BE2C (cell line): ENCODE results near the gene OPCML.

Source experiments
- DNase-seq: peaks from one replicate; pipeline ENCODE4 v3.0.0-alpha.2; 2020
- H3K27me3 ChIP-seq: fragments of 250-450 bp; sonication (Bioruptor Pico); 2 replicates; pipeline ENCODE4 v1.5.1; 2020; ENCODE audit warnings: mild to moderate bottlenecking
- H3K36me3 ChIP-seq: fragments of 250-450 bp; sonication (Bioruptor Pico); 2 replicates; pipeline ENCODE4 v1.5.1; 2020; ENCODE audit warnings: mild to moderate bottlenecking
- H3K4me1 ChIP-seq: fragments of 250-450 bp; sonication (Bioruptor Pico); 2 replicates; pipeline ENCODE4 v1.5.1; 2020
- H3K4me3 ChIP-seq: 2 replicates; pipeline ENCODE4 v1.5.1; 2011; ENCODE audit warnings: low read depth, low read length
- H3K9me3 ChIP-seq: fragments of 250-450 bp; sonication (Bioruptor Pico); 2 replicates; pipeline ENCODE4 v1.5.1; 2020
- CTCF ChIP-seq: IDR thresholded peaks from 2 replicates; pipeline ENCODE4 v1.5.1; 2012; ENCODE audit warnings: mild to moderate bottlenecking, low read depth, low read length

OPCML gene

GRCh38 chr11:133115099-133115498 is 417.2 kb downstream of the OPCML start:
- no peaks in the 10 kb centered on the region for H3K27me3 ChIP-seq
- no peak for DNase-seq
- no peaks in the 10 kb centered on the region for H3K9me3 ChIP-seq
- no peaks in the 10 kb centered on the region for H3K36me3 ChIP-seq
- no peak overlapping the region for H3K4me3 ChIP-seq
- no peaks in the 10 kb centered on the region for H3K4me1 ChIP-seq
- TF ChIP-seq CTCF, result no peak

- Histone ChIP-seq H3K4me3 (no peak overlapping the region), H3K9me3 (no peaks in the 10 kb centered on the region), H3K4me1 (no peaks in the 10 kb centered on the region), H3K36me3 (no peaks in the 10 kb centered on the region), H3K27me3 (no peaks in the 10 kb centered on the region)
- no peak for TF ChIP-seq CTCF
- DNase-seq, result no peak
Observed at GRCh38 chr11:133107763-133108162, 424.5 kb downstream of the OPCML start.

GRCh38 chr11:133107136-133107535 is 425.2 kb downstream of the OPCML start:
- H3K36me3 ChIP-seq, result no peaks in the 10 kb centered on the region
- no peaks in the 10 kb centered on the region for H3K4me1 ChIP-seq
- H3K27me3 ChIP-seq, result no peaks in the 10 kb centered on the region
- TF ChIP-seq CTCF, result no peak
- H3K9me3 ChIP-seq, result no peaks in the 10 kb centered on the region
- no peak overlapping the region for H3K4me3 ChIP-seq
- no peak for DNase-seq

- no peaks in the 10 kb centered on the region for H3K9me3 ChIP-seq
- no peaks in the 10 kb centered on the region for H3K36me3 ChIP-seq
- no peak overlapping the region for H3K4me3 ChIP-seq
- H3K4me1 ChIP-seq, result no peaks in the 10 kb centered on the region
- no peak for TF ChIP-seq CTCF
- H3K27me3 ChIP-seq, result no peaks in the 10 kb centered on the region
- no peak for DNase-seq
Observed at GRCh38 chr11:133106417-133106816, 425.9 kb downstream of the OPCML start.

GRCh38 chr11:133104009-133104744 is 428.1 kb downstream of the OPCML start:
- no peak for DNase-seq
- Histone ChIP-seq H3K27me3 (no peaks in the 10 kb centered on the region), H3K9me3 (no peaks in the 10 kb centered on the region), H3K4me1 (no peaks in the 10 kb centered on the region), H3K36me3 (no peaks in the 10 kb centered on the region), H3K4me3 (no peak overlapping the region)
- TF ChIP-seq CTCF, result no peak

GRCh38 chr11:133096981-133097380 is 435.3 kb downstream of the OPCML start:
- H3K36me3 ChIP-seq, result no peaks in the 10 kb centered on the region
- DNase-seq, result no peak

More at GRCh38 chr11:133096981-133097380, 435.3 kb downstream of the OPCML start:
- H3K4me3 ChIP-seq, result no peak overlapping the region
- H3K9me3 ChIP-seq, result no peaks in the 10 kb centered on the region
- TF ChIP-seq CTCF, result no peak
- no peaks in the 10 kb centered on the region for H3K27me3 ChIP-seq
- H3K4me1 ChIP-seq, result no peaks in the 10 kb centered on the region
